ENCODE results near the gene CACNB4.

The CACNB4 gene

GRCh38 chr2:151843691-151844061 is 255.2 kb downstream of the CACNB4 start:
- DNase-seq: no peak

GRCh38 chr2:151842830-151843690 is 255.8 kb downstream of the CACNB4 start:
- DNase-seq: no peak

GRCh38 chr2:151841047-151841424 is 257.8 kb downstream of the CACNB4 start:
- DNase-seq: no peak

GRCh38 chr2:151840216-151841046 is 258.4 kb downstream of the CACNB4 start:
- no peak for DNase-seq

- no peak for DNase-seq
Observed at GRCh38 chr2:151837926-151838325, 260.9 kb downstream of the CACNB4 start.

GRCh38 chr2:151833984-151834383 is 264.9 kb downstream of the CACNB4 start:
- no peak for DNase-seq

GRCh38 chr2:151830961-151831360 is 267.9 kb downstream of the CACNB4 start:
- DNase-seq: no peak

GRCh38 chr2:151828890-151829324 is 269.9 kb downstream of the CACNB4 start:
- DNase-seq: no peak

- DNase-seq: peak; percentile 71
Observed at GRCh38 chr2:151828143-151828889, 270.5 kb downstream of the CACNB4 start, which contains the start of gene ARL5A. Gene ARL5A (minus strand): TSS chr2:151828421. CDS start chr2:151828176, 245 bp downstream.

GRCh38 chr2:151827564-151828142 is 271.2 kb downstream of the CACNB4 start:
- no peak for DNase-seq

GRCh38 chr2:151826737-151827157 is 272.1 kb downstream of the CACNB4 start:
- no peak for DNase-seq

- DNase-seq: no peak
Observed at GRCh38 chr2:151824886-151825285, 274.0 kb downstream of the CACNB4 start.

- DNase-seq: no peak
Observed at GRCh38 chr2:151823651-151824050, 275.2 kb downstream of the CACNB4 start.

GRCh38 chr2:151819920-151820319 is 278.9 kb downstream of the CACNB4 start:
- no peak for DNase-seq

GRCh38 chr2:151817929-151818328 is 280.9 kb downstream of the CACNB4 start:
- no peak for DNase-seq

- no peak for DNase-seq
Observed at GRCh38 chr2:151816843-151817242, 282.0 kb downstream of the CACNB4 start.

GRCh38 chr2:151815821-151816489 is 282.9 kb downstream of the CACNB4 start:
- DNase-seq: no peak

- no peak for DNase-seq
Observed at GRCh38 chr2:151810489-151810888, 288.4 kb downstream of the CACNB4 start.

GRCh38 chr2:151809073-151809383 is 289.8 kb downstream of the CACNB4 start:
- no peak for DNase-seq

- DNase-seq: no peak
Observed at GRCh38 chr2:151808258-151809072, 290.4 kb downstream of the CACNB4 start.

- DNase-seq: no peak
Observed at GRCh38 chr2:151805961-151806360, 292.9 kb downstream of the CACNB4 start.
